HG02588 (cell line): ENCODE results near the gene KNCN.

Experiments used
- ATAC-seq: cut with Tn5 transposase; IDR thresholded peaks from one replicate; pipeline ENCODE4 v1.9.1; 2021; ENCODE audit warnings: mild to moderate bottlenecking, moderate library complexity; ENCODE audit not compliant: unreplicated experiment

KNCN gene

DNA sequence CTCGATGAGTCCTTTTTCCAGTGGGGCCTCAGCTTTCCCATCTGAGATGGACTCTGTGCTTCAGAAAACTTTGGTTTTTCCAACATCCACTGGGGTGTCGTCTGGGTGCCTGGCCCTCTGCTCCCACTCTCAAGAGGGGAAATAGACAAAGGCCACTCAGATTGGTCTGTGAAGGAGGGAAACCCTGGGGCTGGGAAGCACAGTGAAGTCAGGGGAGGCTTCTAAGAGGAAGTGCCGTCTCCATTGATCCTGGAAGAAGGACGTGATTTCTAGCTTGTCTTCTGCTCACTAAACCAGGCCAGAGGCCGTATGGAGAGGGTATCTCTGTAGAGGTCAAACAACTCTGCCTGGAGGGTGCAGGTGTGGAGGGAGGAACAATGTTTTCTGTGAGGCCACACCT lies 5.2 kb downstream of the KNCN start:
- ATAC-seq: no peak

DNA sequence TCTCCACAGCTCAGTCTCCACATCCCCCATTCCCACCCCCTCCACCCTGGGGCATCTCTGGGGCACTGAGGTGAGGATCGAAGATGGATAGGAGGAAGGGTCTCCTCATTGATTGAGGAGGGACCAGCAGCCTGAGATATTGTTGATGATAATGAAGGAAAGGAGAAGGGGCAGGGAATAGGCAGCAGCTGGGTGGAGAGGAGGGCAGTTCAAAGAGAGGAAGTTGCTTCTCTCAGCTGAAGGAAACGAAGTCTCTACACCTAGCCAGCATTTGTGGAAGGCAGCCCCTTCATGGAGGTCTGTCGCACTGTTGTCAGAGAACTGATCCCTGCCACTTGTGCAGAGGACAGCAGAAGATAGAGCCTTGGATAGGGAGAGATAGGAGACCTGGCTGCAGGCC lies 5.7 kb downstream of the KNCN start:
- ATAC-seq: no peak

DNA sequence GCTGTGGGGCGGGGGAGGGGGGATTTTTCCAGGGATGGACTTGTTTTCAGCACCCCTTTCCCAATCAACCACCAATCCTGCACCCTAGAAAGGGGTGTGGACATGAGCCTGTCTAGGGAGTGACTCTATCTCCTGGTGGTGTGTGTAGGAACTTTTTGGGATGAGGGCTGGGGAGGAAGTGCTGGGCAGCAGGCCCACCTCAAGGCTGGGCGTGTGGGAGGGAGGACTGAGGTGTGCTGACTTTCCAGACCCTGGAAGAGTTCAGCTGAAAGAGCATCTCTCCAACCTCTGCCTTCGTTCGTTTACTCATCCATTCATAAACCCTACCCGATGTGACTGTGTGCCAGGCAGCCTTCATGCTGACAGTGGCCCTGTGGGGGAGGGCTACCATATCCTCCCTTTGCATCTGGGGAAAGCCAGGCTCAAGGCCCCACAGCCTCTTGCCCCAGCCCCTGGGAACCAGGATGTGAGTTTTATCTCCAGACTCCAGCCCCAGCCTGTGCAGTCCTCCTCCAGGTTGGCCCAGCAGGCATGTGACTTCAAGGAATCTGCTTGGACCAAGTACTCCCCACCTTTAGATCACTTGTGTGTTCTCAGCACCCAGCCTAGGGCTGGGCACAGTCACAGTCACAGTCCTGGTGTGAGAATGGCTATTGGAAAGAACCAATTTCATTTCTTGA lies 6.7 kb downstream of the KNCN start:
- no peak for ATAC-seq

DNA sequence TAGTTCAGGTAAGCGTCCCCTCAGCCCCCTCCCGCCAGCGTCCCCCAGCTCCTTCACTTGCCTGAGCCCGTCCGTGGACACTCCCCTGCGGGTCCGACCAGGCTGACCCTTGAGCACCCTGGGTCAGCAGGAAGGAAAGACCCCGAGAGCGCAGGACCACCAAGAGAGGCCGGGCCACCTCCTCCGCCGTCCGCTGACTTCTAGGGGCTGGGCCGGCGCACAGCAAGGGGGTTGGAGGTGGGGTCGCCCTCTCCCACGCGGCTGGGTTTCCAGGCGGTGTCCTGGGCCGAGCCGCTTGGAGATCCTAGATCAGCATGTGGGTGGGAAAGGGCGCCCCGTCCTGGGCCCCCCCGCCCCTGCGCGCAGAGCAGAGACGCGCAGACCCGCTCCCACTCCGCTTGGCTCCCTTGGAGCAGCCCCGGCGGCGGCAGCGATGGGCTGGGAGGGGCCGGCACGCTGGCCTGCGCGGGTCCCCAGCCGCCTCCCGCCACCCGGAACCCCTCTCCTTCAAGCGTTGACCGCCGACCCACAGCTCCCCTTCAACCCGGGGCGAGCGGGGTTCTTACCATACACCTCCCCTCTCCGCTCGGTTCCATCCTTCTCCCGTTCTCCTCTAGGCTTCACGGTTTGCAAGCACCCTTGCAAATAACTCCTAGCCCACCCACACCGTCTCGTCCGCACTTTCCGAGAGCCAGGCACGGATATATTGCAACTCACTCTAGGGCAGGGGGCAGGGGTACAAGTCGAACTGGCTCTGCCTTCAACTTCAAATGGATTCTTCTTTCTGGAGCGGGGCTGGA lies 7.5 kb downstream of the KNCN start:
- ATAC-seq: no peak

DNA sequence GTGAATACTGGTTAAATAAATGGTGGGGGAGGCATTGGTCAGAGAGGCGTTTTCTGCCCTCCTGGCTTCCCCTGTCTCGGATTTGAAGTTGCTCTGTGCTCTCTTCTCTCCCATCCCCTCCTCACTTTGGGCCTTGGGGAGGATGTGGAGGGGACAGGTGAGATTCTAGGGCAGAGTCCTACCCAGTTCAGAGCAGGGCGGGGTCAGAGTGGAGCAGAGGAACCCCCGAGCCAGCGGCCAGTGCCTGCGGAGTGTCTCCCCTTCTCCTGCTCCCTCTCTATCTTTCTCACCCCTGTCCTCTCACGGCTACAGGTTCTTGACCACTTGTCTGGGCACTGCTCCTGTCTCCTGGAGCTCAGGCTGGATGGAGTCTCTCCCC lies 8.1 kb downstream of the KNCN start:
- no peak for ATAC-seq

DNA sequence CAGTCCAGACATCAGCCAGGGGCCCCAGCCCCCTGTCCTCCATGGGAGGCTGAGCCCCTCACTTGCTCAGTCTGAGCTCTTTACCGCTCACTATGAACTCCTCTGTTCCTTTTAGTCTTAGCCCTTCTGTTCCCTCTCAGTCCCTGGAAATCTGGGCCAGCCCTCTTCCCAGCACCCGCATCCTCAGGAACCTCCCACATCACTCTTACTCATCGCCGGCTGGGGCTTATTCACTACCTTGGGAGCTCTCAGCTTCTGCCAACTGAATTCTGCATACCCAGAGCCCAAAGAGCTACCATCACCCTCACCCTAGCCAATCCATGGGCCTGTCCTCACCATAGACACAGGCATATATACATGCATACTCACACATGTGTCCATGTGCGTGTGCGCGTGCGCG lies 11.5 kb downstream of the KNCN start:
- ATAC-seq: no peak

DNA sequence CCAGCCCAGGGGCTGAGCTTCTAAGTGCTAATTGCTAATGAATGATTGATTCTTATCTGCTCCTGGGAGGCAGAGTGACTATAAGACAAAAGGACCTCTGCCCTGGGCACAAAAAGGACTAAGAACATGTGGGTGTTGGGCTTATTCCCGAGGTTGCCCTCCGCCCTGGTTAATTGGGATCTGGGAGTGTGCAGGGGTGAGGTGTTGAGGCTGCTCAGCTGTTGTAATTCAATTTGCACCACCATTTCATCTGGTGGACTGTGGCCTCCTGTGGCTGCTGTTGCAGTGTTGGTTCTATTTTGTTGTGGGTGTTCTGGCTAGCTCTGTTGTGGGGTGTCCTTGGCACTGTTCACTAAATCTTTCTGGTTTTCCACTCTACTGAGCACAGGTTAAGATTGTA lies 13.3 kb downstream of the KNCN start:
- ATAC-seq: no peak

DNA sequence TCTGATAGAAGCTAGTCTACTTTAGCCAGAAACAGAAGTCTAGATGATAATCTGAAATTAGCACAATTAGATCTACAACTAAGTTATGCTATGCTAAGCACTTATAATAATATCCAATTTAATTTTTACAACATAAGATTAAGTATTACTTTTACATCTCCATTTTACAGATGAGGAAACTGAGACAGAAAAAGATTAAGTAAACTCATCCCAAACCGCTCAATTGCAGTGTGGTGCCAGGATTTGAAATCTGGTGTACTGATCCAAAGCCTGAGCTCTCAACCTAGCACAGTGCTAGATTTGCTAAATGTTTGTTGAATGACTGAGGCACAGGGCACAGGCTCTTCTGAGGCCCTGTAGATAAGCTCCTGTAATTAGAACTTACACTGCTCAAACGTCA lies 13.8 kb downstream of the KNCN start:
- no peak for ATAC-seq

DNA sequence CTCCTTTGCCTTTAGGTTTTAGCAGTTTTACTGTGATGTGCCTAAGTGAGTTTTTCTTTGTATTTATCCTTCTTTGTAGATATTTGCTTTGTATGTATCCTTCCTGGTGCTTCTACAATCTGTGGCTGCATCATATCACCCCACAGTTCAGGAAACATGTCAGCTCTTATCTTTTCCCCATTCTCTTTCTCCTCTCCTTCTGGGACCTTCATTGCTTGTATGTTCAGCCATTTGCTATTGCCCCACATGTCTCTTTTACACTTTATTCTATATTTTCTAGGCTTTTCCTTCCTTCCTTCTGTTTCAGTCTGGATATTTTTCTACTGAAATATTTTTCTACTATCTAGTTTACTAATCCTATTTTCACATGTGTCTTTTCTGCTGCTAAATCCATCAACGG lies 14.9 kb downstream of the KNCN start:
- ATAC-seq: no peak

DNA sequence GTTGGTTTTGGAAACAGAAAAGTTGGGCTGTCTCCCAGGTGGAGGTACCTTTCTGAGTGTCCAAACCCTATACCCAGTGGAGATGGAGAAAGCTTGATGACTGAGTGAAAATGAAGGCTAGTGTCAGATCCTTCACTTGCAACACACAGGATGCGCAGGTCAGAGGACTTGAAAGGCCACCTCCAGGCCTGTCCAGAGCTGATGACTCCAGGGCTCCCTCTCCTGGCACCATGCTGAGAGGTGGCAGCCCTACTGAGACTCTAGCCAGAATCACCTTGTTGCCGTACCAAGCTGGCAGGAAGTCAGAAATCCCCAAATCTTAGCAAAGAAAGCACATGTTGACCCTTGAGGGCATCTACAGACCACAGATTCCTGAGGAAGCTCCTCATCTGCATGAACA lies 16.4 kb downstream of the KNCN start:
- no peak for ATAC-seq

DNA sequence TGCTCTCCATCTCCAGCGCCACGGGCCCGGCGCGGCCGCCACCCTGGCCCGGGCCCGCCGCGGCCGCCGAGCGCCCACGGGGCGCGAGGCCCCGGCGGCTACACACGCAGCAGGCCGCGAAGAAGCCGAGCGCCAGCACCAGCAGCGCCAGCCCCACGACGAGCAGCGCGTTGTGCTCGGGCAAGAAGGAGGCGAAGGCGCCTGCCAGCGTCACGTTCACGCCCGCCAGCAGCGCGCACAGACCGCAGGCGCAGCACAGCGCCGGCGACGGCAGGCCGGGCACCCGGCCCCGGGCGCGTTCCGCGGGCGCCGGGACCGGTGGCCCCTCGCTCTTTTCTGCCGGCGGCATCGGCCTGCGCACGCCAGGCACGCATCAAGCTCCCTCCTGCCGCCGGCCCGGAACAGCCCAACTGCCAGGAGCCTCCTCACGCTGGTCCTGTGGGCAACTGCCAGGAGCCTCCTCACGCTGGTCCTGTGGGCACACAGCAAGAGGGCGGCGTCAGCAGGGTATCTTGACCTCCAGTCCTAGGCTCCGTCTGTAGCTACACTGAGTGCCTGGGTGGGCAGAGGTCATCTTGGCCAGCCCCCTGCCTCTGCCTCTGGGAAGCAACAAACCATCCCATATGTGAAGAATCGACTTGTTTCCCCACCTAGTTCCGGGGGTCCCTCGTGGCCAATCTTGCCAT lies 18.1 kb downstream of the KNCN start:
- ATAC-seq: no peak

DNA sequence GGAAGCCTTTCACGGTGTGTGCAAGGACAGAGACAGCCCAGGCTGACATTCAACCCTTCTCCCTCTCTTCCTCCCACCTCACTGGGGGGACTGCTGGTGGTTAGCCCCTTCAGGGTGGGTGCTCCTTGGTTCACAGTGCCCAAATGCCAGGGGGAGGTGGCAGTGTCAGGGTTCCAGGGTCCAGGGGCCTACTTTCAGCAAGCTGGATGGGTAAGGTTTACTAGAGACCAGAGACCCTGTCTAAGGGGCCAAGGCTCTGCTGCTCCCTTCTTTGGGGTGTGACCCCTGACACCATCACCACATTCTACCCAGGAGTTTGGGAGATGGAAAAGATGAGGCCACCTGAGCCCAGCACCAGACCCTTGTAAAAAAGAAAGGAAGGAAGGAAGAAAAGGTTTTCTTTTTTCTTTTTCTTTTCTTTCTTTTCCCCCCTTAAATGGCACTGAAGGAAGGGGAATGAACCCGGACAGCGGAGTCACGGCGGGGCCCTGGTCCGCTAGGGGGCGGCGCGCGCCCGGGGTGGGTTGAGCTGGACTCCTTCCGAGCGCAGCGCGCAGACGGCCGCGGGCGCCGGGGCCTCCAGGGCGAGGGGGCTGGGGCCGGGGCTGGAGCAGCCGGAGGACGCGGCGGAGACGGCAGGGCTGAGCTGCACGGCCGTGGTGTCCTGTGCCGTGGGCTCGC lies 18.8 kb downstream of the KNCN start:
- ATAC-seq: no peak

DNA sequence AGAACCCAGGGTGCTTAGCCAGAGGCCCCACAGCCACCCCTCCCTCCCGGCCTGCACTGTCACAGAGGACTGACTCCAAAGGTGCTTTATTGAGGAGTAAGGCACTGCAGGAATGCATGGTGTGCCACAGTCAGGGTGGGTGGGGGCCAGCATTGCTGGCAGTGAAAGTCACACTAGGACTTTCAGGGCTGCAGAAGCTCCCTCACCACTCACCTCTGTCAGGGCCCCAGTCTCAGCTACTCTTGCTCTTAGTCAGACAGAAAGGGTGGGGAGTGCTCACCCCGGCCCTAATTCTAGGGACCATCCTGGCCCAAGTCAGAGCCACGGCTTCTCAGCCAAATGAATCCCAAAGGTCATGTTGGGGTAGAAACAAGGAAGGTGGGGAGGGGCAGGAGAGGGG lies 19.4 kb downstream of the KNCN start:
- ATAC-seq: no peak

DNA sequence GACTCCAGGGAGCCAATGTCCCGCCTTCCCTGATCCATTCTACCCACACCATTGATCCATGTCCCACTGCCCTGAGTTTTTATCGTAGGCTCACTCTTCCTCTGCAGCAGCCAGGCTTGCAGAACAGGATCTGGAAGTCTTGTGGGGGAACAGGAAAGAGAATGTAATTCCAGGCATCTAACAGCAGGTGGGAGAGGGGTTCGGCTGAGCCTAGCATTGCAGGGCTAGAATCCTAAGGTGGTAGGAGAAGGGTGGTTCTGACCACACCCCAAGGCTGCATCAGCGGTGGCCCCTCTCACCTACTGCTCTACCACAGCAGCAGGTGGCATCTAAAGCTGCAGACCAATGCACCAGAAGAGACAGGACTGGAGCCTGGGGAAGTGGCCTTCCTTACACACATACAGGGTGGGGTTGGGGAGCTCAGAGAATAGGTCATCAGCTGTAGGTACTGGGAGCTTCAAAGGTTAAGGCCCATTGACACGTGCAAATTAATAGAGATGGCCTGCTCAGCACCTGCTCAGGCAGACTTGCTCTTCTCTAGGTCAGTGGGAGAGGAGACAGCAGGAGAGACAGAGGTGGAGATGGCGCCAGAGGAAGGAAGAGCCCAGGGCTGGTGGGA lies 20.5 kb downstream of the KNCN start:
- ATAC-seq: no peak

DNA sequence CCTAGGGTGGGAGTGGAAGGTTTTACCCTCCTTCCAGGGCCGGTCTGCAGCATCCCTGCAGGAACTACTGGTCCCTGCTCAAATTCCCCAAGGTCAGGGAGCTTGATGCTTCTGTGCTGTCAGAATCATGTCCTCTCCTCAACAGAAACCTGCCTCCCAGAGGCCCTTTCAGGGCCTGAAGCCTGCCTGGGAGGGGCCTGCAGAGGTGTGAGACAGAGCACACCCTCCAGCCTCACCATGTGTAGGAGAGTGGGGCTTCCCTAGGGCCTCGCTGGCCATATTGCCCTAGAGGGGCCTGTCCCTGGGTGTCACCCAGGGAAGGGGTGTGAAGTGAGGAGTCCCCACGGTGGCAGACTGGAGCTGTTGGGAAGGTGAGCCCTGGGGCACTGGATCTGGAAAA lies 21.1 kb downstream of the KNCN start:
- no peak for ATAC-seq

DNA sequence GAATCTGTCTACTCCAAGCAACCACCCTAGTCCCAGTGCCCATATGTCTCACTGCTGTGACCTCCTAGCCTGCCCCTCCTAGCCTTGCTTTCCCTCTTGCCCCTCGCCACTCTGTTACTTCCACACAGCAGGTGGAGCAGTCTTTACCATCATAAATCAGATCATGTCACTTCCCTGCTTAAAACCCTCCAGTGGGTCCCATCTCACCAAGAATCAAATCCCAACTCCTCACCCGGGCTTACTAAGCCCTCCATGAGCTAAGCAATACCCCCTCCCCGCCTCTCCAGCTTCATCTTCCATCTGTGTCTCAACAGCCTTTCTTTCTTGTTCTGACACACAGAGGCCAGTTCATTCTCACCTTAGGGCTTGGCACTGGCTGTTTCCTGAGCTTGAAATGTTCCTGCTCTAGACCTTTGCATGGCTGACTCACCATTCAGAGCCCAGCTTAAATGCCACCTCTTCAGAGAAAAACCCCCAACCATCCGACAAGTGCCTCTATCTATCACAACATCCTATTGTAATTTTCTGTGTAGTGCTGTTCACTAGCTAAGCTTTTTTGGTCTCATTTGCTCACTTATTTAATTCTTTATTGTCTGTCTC lies 22.3 kb downstream of the KNCN start:
- no peak for ATAC-seq

DNA sequence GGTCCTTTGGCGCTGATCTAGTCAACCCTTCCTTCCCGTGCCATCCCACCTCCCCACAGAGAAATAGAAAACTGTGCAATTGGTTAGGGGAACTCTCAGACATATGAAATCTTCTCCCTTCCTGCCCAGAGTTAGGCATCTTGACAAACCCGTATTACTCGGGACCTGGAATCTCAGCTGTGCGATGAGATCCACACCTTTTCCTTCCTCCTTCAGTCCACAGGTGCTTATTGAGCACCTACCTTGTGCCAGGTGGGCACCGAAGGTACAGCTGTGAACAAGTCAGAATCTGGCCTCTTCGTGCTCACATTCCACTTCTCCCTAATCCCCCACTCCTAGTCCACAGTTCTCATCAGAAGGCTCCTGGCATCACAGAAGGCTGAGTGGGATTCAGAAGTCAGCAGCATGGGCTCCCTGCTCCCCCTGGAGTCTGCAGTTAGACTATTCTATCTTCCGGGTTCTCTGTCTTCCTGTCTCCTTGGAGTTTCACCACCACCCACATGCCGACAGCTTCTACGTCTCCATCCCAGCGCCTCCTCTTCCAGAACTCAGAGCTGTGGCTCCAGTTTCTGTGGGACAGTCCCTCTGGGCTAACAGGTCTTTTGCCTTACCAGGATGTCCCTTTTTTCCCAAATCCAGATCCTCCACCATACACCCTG lies 23.0 kb downstream of the KNCN start:
- ATAC-seq: no peak

DNA sequence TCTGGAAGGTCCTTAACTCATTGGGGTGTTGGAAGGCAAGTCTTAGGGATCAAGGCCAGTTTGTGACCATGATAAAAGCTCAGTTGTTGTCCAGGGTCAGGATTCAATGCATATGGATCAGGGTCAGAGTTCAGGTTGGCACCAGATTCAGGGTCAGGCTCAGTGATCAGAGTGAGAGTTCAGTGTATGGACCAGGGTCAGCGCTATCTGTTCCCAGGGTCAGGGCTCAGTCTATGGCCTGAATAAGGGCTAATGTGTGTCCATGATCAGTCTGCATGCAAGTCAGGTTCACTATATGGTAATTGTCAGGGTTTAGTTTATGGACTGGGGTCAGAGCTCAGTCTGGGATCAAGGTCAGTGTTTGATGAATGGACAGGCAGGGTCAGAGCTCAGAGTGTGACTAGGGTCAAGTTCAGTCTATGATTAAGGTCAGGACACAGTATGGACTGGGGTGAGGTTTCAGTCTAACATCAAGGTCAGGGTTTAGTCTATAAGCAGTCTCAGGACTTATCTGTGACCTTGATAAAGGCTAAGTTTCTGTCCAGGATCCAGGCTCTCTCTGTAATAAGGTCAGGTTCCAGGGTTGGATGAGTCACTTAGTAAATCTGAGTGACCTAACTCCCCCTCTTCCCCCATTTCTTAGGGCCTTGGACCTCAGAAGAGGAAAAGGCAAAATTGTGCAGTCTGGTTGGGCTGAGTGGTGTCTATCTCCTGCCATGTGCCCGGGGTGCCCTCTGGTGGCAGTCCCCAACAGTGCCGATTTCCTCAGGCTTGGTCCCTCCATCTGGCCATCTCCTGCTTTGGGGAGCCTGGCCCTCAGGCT lies 23.8 kb downstream of the KNCN start:
- ATAC-seq: peak; percentile 61

DNA sequence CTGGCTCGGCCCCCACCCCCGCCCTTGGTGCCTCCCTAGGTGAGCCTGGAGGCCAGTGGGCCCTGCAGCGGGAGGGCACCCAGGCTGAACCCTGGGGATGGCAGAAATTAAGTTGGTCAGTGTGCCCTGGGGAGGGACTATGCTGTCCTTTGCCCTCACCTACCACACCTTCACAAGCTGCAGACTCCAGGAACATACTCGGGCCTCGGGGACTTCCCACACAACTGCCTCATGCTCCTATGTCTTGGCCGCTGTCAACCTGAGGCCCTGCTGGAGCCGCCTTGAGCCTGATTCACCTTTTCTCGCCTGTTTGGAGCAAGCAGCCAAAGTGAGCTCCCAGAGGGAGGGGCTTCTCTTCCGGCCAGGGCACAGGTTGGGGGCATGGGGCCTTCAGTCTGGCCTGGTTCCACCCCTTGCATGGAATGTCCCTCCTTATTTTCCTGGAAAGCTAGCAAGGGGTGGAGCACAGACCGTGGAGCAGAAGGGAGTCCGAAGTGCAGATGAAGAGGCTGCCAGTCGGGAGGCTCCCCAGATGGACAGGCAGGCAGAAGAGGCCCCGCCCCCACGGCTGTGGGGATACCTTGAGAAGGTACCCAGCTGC lies 24.7 kb downstream of the KNCN start:
- ATAC-seq: no peak
